ENCODE measurements around the gene DCP1A. TPM values are rescaled to one million over a fixed set of nuclear protein-coding genes. Genes with fewer than 3 reads are reported as not detected.

DCP1A gene
- total and polyA plus RNA-seq, 9 of the 15 experiments (the other 6 are each of a cell fraction or from before 2014, with no cell fraction given), result 6.6 to 33.7 (median 13.3) TPM

DNA sequence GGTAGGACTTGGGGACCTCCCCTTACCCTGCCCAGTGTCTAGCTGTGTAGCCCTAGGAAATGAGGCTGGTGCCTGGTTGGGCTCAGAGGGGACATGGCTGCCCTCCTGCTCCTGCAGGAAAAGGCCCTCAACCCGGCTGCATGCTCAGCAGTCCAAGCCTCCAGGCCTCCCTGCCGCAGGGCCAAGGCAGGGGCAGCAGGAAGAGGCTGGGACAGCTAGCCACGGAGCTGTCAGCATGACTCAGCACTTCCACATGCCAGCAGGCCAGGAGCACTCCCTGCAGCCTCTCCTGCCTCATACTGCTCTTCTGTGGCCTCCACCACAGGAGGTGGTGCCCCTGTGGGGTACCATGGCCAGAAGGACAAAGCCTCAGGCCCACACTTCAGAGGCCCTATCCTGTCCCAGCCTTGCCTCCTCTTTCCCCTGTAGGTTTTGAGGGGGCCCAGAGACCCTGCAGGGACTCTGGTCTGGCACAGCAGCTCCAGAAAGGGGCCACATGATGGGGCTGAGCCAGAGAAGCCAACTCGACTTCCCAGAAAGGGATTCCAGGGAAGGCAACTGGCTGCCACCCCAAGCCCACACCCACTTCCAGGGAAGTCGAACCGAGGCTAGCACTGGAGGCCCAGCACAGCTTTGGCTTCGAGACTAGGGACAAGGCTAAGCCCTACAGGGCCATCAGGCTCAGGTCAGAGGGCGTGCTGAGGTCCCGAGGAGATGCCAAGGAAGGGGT is 111.1 kb downstream of the DCP1A start (continued):
- TF ChIP-seq HNRNPUL1 (IDR thresholded peaks at IDR 0.05; ENCODE audit: low read length) (no peak), IFI16 (CRISPR knock-in tag; IDR thresholded peaks at IDR 0.05) (0 out of 2 replicates have a peak, but pooled peaks have one; percentile 50), MECOM (CRISPR knock-in tag; IDR thresholded peaks at IDR 0.05) (no peak), ATF1 (CRISPR knock-in tag; IDR thresholded peaks at IDR 0.05) (no peak), ATF1 (tag; IDR thresholded peaks at IDR 0.05) (peak; percentile 18; the same call in 1 of the 2 replicates), FOXA1 (IDR thresholded peaks at IDR 0.05; ENCODE audit: borderline replicate concordance) (no peak), DPF2 (IDR thresholded peaks at IDR 0.05) (peak; percentile 25; the same call in 1 of the 2 replicates), EP300 (IDR thresholded peaks at IDR 0.05; ENCODE audit: low read length) (peak; percentile 34; the same call in 1 of the 2 replicates), FOXJ2 (tag; IDR thresholded peaks at IDR 0.05) (peak; percentile 37; the same call in 1 of the 2 replicates), ATF3 (IDR thresholded peaks at IDR 0.05) (0 out of 2 replicates have a peak, but pooled peaks have one; percentile 15), ATF3 (CRISPR knock-in tag; conservative IDR thresholded peaks at IDR 0.05) (no peak), MEF2D (tag; conservative IDR thresholded peaks at IDR 0.05; ENCODE audit: low read depth) (peak; percentile 71), ZNF445 (CRISPR knock-in tag; IDR thresholded peaks at IDR 0.05; ENCODE audit: low read depth) (no peak), FOXJ3 (CRISPR knock-in tag; IDR thresholded peaks at IDR 0.05) (no peak), ZNF316 (IDR thresholded peaks at IDR 0.05) (peak; percentile 97), MYC (IDR thresholded peaks at IDR 0.05; ENCODE audit: low read depth, low read length) (0 out of 2 replicates have a peak, but pooled peaks have one; percentile 22), MYC (CRISPR knock-in tag; IDR thresholded peaks at IDR 0.05; ENCODE audit: borderline replicate concordance, low read depth) (no peak), EZH2 (IDR thresholded peaks at IDR 0.05; ENCODE audit: borderline replicate concordance, low read depth, low read length) (no peak), ZNF584 (CRISPR knock-in tag; IDR thresholded peaks at IDR 0.05; ENCODE audit: low read depth) (peak; percentile 85)
- TF ChIP-seq, protein P1, sequence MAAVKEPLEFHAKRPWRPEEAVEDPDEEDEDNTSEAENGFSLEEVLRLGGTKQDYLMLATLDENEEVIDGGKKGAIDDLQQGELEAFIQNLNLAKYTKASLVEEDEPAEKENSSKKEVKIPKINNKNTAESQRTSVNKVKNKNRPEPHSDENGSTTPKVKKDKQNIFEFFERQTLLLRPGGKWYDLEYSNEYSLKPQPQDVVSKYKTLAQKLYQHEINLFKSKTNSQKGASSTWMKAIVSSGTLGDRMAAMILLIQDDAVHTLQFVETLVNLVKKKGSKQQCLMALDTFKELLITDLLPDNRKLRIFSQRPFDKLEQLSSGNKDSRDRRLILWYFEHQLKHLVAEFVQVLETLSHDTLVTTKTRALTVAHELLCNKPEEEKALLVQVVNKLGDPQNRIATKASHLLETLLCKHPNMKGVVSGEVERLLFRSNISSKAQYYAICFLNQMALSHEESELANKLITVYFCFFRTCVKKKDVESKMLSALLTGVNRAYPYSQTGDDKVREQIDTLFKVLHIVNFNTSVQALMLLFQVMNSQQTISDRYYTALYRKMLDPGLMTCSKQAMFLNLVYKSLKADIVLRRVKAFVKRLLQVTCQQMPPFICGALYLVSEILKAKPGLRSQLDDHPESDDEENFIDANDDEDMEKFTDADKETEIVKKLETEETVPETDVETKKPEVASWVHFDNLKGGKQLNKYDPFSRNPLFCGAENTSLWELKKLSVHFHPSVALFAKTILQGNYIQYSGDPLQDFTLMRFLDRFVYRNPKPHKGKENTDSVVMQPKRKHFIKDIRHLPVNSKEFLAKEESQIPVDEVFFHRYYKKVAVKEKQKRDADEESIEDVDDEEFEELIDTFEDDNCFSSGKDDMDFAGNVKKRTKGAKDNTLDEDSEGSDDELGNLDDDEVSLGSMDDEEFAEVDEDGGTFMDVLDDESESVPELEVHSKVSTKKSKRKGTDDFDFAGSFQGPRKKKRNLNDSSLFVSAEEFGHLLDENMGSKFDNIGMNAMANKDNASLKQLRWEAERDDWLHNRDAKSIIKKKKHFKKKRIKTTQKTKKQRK (IDR thresholded peaks at IDR 0.05; ENCODE audit: borderline replicate concordance, low read depth, low read length), result no peak

All from K562 (cell line).